Measurements from ENCODE around the gene ERMAP.
"Not testable (repeated sequence)": the region's sequence is repeated elsewhere in the genome, so short reads cannot be mapped to it uniquely, and the experiment has no call there.

ERMAP gene

DNA sequence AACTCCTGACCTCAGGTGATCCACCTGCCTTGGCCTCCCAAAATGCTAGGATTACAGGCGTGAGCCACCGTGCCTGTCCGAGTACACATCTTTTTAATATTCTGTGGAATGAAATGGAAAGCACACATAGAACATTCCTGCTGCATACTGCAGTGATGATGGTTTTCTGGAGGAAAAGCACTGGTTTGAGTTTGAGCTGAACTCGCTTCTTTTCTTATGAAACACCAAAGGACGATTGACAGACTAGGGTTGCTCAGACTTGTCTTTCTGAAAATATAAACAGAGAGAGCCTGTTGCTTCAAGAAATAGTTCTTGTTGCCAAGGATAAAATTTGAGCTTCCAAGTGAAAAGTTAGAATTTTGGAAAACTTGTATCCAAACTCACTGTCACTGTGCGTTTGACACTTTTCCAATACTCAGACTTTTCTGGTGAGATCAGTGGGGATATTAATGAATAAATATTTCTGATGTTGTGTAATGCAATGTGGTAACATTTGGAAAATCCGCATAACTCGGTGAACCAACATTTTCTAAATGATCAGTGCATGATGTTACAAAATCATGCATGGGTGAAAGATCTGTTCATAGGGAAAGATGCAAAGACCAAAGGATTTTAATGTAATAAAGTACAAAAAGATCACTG, 15.0 kb upstream of the ERMAP start:
- ChIA-PET POLR2A (ENCODE audit: low non-redundant PET) (no interaction called here), CTCF (no interaction called here)
- TF ChIP-seq, protein P1, sequence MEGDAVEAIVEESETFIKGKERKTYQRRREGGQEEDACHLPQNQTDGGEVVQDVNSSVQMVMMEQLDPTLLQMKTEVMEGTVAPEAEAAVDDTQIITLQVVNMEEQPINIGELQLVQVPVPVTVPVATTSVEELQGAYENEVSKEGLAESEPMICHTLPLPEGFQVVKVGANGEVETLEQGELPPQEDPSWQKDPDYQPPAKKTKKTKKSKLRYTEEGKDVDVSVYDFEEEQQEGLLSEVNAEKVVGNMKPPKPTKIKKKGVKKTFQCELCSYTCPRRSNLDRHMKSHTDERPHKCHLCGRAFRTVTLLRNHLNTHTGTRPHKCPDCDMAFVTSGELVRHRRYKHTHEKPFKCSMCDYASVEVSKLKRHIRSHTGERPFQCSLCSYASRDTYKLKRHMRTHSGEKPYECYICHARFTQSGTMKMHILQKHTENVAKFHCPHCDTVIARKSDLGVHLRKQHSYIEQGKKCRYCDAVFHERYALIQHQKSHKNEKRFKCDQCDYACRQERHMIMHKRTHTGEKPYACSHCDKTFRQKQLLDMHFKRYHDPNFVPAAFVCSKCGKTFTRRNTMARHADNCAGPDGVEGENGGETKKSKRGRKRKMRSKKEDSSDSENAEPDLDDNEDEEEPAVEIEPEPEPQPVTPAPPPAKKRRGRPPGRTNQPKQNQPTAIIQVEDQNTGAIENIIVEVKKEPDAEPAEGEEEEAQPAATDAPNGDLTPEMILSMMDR (conservative IDR thresholded peaks at IDR 0.05; ENCODE audit: low read depth) = no peak
- H3K27ac ChIP-seq = no peak overlapping the region
- no peak for DNase-seq (ENCODE audit: low spot score)

DNA sequence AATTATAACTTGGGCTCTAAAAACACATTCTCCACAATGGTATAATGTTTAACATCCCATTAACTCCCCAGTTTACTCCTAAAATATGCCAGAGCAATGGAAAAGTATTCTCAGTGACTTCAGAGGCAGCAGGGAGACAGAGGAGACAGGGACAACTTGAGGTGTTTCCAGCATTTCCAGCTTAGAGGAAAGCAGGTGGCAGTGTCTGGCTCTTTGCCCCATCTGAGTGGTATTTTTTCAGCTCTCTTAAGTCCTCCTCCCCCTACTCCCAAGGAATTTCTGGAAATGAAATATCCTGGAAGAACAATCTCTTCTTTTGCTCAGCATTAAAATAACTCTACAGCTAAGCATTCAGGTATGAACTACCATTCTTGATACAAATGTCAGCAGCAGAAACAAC, 10.8 kb upstream of the ERMAP start:
- no peak for DNase-seq (ENCODE audit: low spot score)
- H3K27ac ChIP-seq = no peak overlapping the region
- ChIA-PET POLR2A (ENCODE audit: low non-redundant PET) (no interaction called here), CTCF (interaction anchor here (0.5 kb wide), 1 partner anchor 9 kb away, joined by 3 read pairs; no protein-coding TSS in a partner anchor)
- TF ChIP-seq, protein P1 (conservative IDR thresholded peaks at IDR 0.05; ENCODE audit: low read depth) = no peak

DNA sequence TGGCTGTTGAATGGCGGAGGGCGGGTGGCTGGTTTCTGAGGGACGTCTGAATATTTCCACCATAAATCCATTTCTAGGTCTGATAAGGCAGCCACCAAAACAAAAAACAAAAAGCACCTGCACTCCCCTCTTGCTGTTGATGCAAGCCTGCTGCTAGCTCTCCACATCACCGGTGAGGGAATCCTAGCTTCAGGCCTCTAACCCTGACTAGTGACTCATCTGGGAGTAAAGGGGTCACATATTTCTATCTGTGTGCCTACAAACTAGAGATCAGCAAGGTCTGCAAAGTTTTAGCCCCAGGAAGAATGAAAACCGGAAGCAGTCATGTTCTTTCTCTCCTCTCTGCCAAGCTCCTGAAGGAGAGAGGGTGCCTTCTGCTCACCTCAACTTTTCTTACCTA, 10.3 kb upstream of the ERMAP start:
- CTCF ChIA-PET = no interaction called here
- POLR2A ChIA-PET (ENCODE audit: low non-redundant PET) = no interaction called here
- TF ChIP-seq, protein P1 (conservative IDR thresholded peaks at IDR 0.05; ENCODE audit: low read depth) = no peak

DNA sequence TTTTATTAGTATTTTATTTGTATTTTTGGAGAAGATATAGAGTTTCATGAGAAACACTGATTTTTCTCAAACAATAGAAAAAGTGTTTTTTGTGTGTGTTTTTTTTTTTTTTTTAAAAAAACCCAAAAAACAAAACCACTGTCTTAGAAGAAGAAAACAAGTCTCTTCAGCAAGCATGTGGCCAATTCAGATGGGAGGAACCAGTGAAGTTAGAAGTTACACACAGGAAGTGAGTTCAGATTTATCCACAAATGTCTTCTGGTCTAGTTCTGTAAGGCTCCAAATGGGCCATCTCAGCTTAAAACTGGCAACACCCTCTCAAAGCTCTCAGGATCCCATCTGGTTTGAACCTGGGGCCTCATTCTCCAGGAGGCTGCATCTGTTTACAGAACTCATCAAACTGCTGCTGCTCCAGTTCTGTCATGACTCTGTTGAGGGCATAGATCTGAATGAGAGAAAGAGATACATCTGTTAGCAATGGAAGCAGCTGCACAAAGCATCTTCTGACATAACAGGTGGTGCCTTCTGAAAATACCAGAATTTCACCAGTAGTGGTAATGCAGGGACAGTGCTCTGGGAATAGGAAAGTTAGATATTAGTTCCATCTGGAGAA, 9.8 kb upstream of the ERMAP start:
- no peak for DNase-seq (ENCODE audit: low spot score)
- CTCF ChIA-PET = no interaction called here
- H3K27ac ChIP-seq = no peak overlapping the region
- POLR2A ChIA-PET (ENCODE audit: low non-redundant PET) = no interaction called here
- TF ChIP-seq, protein P1 (conservative IDR thresholded peaks at IDR 0.05; ENCODE audit: low read depth) = no peak

More for the DNA sequence above, 10.3 kb upstream of the ERMAP start:
- DNase-seq (ENCODE audit: low spot score) = no peak
- no peak overlapping the region for H3K27ac ChIP-seq

DNA sequence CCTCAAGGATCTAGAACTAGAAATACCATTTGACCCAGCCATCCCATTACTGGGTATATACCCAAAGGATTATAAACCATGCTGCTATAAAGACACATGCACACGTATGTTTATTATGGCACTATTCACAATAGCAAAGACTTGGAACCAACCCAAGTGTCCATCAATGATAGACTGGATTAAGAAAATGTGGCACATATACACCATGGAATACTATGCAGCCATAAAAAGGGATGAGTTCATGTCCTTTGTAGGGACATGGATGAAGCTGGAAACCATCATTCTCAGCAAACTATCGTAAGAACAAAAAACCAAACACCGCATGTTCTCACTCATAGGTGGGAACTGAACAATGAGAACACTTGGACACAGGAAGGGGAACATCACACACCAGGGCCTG, 2.1 kb upstream of the ERMAP start:
- POLR2A ChIA-PET (ENCODE audit: low non-redundant PET); CTCF ChIA-PET; DNase-seq (ENCODE audit: low spot score); H3K27ac ChIP-seq: not testable (repeated sequence)

DNA sequence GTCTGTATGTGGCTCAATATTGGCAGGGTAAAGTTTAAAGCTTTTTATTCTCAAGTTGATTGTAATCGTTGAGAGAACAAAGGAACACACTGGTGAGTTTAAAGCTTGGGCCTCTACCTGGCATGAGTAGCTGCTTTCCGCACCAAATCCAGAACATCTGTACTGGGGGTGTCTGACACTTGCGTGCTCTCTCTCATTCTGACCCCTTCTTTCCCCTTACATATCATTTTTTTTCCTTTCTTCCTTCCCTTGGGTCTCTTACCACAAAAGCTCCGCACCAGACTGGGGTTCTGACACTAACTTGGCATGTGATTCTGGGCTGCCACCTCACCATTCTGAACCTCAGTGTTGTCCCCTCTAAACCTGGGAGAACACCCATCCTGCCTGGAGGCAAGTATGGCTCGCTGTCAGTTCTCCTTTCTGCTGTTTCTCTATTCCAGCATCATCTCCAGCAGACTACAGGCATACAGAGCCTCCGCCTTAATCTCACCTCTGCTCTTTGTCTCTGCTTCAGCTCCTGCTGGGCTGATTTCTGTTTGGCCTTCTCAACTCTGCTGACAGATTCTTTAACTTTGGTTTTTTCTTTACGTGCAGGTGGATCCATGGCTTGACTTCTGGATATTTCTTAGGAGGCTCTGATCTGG, 859 bp upstream of the ERMAP start:
- DNase-seq (ENCODE audit: low spot score) = no peak
- CTCF ChIA-PET = interaction anchor here (0.6 to 1.2 kb wide), 3 partner anchors 10 to 274 kb away, joined by 3 to 5 read pairs (median 3); no protein-coding TSS in a partner anchor
- TF ChIP-seq, protein P1 (conservative IDR thresholded peaks at IDR 0.05; ENCODE audit: low read depth) = no peak
- H3K27ac ChIP-seq = peak overlapping the region; percentile 98
- POLR2A ChIA-PET (ENCODE audit: low non-redundant PET) = no interaction called here

DNA sequence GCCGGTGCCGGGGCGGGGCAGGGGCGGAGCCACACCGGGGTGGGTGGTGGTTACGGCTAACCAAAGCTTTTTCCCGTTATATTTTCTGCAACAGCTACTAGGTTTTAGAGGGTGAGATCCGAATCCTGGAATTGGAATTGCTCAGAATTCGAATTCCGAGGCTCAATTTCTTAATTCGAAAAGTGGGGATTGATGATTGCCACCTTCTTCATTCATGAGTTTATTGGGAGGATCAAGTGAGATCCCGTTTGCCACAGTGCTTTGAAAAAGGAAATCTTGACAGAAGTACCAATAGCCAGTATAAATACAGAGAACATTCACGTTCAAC, 482 bp downstream of the ERMAP start:
- ChIA-PET POLR2A (ENCODE audit: low non-redundant PET) (interaction anchor here (0.9 to 1.5 kb wide), 2 partner anchors 29 to 51 kb away, joined by 3 to 5 read pairs; partner anchors contain the start of genes C1orf50, P3H1 and ZNF691), CTCF (interaction anchor here (0.6 kb wide), 1 partner anchor 1209 kb away, joined by 3 read pairs; no protein-coding TSS in a partner anchor)
- TF ChIP-seq, protein P1 (conservative IDR thresholded peaks at IDR 0.05; ENCODE audit: low read depth) = no peak
- DNase-seq (ENCODE audit: low spot score) = no peak
- peak overlapping the region; percentile 98 for H3K27ac ChIP-seq

Measured in RWPE1 (cell line).